AML-193 (cell line): ENCODE data around the gene TOP1.
"Not testable (repeated sequence)": the region's sequence is repeated elsewhere in the genome, so short reads cannot be mapped to it uniquely, and the experiment has no call there.

Experiments
- DNase-seq, 2 experiments: peaks; one replicate each; lab custom pipeline; 2025; lab: John Stamatoyannopoulos, UW

Gene TOP1

GRCh38 chr20:41028359-41029149 is at the start of gene TOP1:
Gene TOP1, plus strand, starts transcription at chr20:41028822. Its CDS starts 246 bp downstream, at chr20:41029068.
- DNase-seq = peak; percentile 97 to 98

DNA sequence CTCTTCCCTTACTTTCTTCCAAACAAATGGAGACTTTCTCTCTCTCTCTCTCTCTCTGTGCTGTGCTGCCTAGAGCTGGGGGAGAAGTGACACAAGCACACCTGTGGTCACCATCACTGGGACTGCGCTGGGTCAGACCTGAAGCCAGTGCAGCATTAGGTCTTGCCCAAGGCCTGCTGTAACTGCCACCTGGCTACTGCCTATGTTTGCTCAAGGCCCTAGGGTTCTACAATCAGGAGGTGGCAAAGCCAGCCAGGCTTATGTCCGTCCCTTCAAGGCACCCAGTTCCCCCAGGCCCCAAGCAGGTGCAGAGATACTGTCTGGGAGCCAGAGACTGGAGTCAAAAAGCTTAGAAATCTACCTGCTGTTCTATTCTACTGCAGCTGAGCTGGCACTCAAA is 49.4 kb upstream of the TOP1 start:
- no peak for DNase-seq

GRCh38 chr20:40980106-40980827 is 48.4 kb upstream of the TOP1 start:
- DNase-seq = no peak

DNA sequence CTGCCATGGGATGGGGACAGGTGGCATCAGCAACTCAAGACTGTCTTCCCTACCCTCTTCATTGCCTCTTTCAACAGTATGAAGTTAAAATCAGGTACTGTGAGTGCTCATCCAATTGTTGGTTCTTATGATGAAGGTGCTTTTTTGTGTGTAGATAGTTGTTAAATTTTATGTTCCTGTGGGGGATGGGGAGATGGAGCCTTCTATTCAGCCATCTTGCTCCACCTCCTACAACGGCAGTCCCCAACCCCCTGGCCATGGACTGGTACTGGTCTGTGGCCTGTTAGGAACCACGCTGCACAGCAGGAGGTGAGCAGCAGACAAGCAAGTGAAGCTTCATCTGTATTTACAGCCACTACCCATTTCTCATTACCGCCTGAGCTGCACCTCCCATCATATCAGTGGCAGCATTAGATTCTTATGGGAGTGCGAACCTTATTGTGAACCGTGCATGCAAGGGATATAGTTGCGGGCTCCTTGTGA is 47.8 kb upstream of the TOP1 start:
- DNase-seq = no peak

- DNase-seq = no peak
Measured at GRCh38 chr20:40982415-40983145, 46.0 kb upstream of the TOP1 start.

- no peak for DNase-seq
Measured at GRCh38 chr20:40983898-40984297, 44.7 kb upstream of the TOP1 start.

DNA sequence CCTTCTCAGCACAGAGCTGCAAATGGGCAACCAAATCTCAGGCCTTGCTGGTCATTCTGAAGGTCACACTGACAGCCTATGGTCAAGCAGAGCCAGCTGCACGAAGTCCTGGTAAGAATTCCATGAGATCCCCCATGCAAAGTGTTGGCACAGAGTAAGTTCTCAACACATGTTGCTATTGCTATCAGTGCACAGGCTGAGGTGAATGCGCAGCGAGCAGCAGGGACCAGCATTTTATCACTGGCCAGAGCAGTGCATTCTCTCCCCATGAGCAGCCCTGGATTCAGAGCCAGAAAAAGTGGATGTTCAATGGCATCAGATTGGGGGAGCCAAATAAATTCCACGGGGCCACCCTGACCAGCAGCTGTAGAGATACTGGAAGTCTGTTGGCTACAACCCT is 44.1 kb upstream of the TOP1 start:
- DNase-seq = no peak

DNA sequence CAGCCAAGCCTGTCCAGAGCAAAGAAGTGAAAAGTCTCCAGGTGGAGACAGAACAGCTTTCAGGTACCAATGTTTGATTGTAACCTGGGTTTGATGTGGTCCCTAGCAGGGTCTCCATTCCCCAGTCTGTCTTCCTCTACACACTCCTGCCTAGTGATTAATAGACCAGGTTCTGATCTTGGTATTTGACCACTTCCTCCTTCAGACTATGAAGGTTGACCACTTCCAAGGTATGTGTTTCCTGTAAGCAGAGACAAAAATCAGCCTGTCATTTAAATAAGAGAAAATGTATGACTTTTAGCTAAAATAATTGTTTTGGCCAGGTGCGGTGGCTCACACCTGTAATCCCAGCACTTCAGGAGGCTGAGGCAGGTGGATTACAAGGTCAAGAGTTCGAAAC is 41.8 kb upstream of the TOP1 start:
- no peak for DNase-seq

GRCh38 chr20:40990542-40991120 is 38.0 kb upstream of the TOP1 start:
- peak; percentile 81 to 91 for DNase-seq

GRCh38 chr20:40991181-40991889 is 37.3 kb upstream of the TOP1 start:
- peak; percentile 98 to 99 for DNase-seq

- no peak for DNase-seq
Measured at GRCh38 chr20:40992349-40993113, 36.1 kb upstream of the TOP1 start.

- no peak for DNase-seq
Measured at GRCh38 chr20:40993794-40994540, 34.7 kb upstream of the TOP1 start.

DNA sequence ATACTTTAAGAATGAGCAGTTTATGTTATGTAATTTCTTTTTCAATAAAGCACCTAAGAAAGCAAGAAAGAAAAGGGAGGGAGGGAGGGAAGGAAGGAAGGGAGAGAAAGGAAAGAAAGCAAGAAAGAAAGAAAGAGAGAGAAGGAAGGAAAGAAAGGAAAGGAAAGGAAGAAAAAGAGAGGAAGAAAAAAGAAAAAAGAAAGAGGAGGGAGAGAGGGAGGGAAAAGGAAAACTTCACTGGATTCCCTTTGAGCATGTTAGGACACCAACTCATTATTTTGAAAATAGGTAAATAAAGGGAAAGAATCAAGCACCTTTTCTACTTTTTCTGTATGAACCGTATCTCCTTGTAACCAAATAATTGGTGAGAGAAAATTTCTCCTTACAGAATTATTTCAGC is 32.3 kb upstream of the TOP1 start:
- no peak for DNase-seq

- no peak for DNase-seq
Measured at GRCh38 chr20:40997116-40997515, 31.5 kb upstream of the TOP1 start.

- DNase-seq = no peak
Measured at GRCh38 chr20:40999841-41000240, 28.8 kb upstream of the TOP1 start.

DNA sequence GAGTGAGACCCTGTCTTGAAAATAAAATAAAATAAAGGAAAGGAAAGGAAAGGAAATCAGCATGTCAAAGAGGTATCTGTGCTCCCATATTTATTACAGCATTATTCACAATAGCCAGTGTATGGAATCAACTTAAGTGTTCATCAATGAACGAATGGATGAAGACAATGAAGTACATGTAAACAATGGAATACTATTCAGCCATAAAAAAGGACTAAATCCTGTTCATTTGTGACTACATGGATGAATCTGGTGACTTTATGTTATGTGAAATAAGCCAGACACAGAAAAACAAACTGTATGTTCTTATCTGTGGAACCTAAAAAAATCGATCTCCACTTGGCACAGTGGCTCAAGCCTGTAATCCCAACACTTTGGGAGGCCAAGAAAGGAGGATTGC is 28.0 kb upstream of the TOP1 start:
- no peak for DNase-seq

DNA sequence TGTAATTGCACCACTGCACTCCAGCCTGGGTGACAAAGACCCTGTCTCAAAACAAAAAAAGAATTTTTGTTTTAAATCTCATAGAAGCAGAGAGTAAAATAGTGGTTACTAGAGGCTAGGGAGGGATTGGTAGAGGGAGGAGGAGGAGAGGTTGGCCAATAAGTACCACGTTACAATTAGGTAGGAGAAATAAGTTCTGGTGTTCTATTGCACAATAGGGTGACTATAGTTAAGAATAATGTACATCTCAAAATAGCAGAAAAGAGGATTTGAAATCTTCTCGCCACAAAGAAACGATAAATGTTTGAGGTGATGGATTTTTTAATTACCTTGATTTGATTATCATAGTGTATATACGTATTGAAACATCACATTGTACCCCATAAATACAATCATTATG is 27.1 kb upstream of the TOP1 start:
- peak; percentile 57 to 66 for DNase-seq

GRCh38 chr20:41002842-41003142 is 25.8 kb upstream of the TOP1 start:
- no peak for DNase-seq

DNA sequence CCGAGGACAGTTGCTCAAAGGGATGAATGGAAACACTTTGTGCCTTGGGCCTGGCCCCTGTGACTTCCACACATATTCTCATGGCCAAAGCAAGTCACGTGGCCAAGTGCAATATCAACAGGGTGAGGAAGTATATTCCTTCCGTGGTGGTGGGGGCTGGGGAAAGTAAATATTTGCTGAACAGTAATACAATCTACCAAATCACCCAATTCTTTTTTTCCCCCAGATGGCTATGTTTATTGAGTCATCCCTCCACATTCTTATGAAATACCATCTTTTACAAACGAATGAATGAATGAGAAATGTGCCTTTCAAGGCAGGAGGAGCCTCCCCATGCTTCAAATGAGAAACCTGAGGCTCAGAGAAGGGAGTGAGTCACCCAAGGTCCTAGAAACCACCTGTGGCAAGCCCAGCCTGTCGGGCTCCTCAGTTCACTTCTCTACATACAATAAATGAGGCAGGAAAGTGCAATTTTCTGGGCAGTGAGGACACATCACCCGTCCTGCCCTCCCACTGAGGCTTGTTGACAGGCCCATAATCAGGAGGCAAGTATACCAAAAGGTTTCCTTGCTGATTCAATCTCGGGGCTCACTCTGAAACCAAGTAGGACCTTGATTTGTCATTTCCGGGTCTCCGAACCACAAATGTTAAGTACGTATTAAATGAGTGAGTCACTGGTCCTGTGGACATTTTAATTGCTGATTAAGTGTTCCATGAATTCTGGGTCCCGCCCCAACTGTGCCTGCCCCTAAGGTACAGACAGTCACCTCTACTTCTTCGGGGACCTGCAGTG is 25.3 kb upstream of the TOP1 start:
- DNase-seq = peak; percentile 65 to 83

DNA sequence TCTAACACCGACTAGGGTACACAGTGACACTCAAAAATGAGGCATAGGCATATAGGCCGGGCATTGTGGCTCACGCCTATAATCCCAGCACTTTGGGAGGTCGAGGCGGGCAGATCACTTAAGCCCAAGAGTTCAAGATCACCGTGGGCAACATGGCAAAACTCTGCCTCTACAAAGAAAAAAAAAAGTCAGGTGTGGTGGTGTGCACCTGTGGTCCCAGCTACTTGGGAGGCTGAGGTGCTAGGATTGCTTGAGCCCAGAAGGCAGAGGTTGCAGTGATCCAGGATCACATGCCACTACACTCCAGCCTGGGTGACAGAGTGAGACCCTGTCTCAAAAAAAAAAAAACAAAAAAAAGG is 24.7 kb upstream of the TOP1 start:
- not testable (repeated sequence) for DNase-seq
